Stimulated activated CD4-positive, alpha-beta T cell treated with anti-CD3 and anti-CD28 coated beads, Interleukin-4, amount 100 ng/mL, for 4 hours (primary cell): ENCODE measurements around the gene SIRPD.
"Not testable (repeated sequence)": the region's sequence is repeated elsewhere in the genome, so short reads cannot be mapped to it uniquely, and the experiment has no call there.

Experiments
- DNase-seq, 2 experiments: peaks; one replicate each; pipeline ENCODE4 v3.0.0-alpha.2; 2020

The SIRPD gene

DNA sequence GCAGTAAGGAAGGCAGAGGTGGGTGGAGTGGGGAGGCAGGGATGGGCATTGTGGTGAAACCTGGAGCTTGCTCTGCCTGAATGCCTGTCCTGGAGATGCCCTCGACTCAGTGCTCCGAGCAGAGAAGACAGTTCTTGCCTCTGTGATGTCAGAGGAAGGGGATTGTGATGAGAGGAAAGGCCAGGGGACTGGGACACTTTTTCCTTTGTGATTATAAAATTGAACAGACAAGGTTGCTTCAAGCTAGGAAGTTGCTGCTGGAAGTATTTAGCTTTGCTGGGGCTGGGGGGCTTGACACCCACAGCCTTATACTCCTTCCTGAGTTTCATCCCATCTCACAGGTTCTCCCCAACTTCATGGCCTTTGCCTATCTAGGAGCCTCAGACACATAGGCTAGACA is at the start of gene SIRPD:
SIRPD (minus strand) TSS at position 101 of the 400 bp plus-strand sequence; CDS start at position 49, 52 bp downstream.
- no peak for DNase-seq

GRCh38 chr20:1600736-1601135 is 43.2 kb upstream of the SIRPD start:
- DNase-seq, result no peak

DNA sequence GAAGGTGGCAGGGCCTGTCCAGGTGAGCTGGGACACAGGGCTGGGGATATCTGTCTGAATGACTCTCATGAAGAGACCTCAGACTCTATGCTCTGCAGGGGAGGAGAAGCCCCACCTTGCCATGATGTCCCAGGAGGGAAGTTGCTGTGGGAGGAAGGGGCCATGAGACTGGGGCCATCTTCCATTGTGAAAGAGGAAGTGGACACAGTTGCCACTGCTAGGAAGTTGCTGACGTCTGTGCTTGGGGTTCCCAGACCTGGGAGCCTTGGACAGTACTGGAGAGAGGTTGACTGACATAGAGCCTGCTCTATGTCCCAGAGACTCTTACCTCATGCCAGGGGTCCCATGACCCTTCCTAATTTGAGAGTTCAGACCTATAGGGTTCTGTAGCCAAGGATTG is 37.8 kb upstream of the SIRPD start:
- no peak for DNase-seq

DNA sequence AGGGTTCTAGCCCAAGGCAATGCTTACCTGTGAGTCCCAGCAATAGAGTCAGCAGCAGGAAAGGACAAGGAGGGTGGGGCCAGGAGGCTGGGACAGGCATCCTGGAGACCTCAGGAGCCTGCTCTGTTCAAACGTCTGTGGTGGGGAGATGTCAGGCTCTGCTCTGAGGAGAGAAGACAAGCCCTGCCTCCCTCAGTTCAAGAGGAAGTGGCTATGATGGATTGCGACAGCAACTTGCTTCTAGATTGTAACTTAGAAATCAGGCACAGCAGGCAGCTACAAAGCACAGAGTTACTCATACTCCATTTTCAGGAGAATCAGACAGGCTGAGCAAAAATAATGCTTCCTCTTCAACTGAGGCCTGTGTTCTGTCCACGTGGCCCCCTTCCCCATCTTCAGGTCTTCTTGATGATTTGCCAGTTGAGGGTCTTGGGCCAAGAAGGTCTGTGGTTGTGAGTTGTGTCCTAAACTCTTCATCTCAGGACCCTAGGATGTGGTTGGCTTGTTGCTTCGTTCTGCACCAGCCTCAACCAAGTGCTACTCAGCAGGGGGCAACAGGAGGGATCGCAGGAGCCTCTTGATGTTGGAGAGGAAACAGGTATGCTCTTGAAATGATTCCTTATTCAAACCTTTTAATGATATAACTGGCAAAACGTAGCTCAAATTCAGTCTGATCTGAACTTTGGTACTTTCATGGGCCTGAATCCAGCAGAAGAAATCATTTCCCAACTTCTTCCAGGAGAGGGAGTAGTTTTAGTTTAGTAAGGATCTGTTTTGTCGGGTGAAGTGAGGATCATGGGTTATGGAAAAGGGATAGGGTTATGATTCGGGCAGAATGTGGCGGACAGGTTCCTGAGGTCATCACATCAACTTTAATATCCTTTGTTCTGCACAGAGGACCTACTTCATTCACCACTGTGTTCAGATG is 31.3 kb upstream of the SIRPD start:
- DNase-seq, result no peak

DNA sequence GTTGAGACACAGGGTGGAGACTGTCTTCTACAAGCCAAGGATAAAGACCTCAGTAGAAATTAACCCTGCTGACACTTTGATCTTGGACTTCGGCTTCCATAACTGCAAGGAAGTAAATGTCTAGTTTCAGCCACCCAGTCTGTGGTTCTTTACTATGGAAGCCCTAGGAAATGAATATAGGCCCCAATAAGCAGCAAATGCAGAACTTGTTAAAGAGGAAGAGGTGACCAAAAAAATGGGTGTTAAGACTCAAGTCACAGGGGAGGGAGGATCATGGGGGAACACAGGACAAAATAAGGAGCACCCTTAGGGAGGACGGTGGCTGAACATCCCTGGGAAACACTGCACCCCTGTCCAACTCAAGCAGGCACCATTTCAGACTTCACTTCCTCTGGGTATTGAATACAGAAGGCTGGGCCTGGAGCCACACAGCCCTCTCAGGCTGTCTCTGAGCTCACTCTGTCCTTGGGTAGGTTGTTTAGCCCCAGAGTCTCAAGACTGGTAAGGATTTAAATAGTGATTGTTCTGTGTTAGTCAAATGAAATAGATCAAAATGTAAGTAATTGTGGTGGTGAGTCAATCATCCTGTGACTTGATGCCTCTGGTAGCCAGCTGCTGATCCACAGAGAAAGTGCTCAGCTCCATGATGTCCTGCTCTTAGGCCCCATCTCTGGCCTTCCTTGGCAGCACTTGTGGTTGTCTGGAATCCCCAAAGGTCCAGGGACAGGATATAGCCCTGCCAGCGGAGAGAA is 30.5 kb upstream of the SIRPD start:
- DNase-seq, result no peak

- DNase-seq, result no peak
These were observed 22.0 kb upstream of the SIRPD start for GRCh38 chr20:1579488-1579887.

DNA sequence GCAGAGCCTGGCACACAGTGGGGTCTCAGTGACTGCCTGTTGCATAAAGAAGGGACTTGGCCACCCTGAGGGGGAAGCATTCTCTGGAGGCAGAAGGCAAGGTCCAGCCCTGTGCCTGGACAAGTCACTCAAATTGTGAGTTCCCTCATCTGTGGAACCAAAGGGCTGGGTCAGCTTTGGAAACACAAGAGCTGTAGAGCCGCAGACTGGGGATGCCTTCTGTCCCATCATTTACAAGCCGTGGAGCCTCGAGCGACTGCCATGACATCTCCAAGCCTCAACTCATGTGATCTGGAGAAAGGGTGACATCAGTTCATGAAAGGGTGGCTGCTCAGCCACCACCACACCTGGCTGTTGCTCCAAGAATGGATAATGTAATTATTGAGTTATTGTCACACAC is 20.4 kb upstream of the SIRPD start:
- DNase-seq, result no peak

DNA sequence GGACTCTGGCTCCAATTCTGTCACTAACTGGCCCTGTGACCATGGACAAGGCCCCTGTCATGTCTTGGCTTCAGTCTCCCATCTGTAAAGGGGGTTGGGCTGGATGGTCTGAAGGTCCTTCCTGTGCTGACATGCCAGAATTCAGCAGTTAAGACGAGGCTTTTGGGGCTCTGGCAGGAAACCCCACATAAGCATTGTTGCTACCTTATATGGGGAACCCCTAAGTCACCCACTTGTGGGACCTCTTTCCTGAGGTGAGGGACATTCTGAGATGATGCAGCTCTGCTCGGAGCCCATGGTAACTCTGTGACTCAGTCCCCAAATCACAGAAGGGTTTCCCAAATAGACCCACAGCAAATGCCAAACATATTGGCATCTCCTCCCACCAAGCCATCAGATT is 19.8 kb upstream of the SIRPD start:
- DNase-seq, result not testable (repeated sequence)

DNA sequence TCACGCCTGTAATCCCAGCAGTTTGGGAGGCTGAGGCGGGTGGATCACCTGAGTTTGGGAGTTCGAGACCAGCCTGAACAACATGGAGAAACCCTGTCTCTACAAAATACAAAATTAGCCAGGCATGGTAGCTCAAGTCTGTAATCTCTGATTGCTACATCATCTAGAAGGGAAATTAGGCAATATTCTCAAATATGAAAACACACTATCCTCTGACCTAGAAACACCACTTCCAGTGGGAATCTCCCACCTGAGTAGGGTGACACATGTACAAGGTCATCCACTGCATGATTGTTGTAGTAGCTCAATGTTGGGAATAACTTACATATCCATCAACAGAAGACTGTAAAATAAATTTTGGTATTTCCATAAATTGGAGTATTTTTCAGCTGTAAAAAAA is 19.1 kb upstream of the SIRPD start:
- no peak for DNase-seq

GRCh38 chr20:1576003-1576402 is 18.5 kb upstream of the SIRPD start:
- not testable (repeated sequence) for DNase-seq

- DNase-seq, result not testable (repeated sequence)
These were observed 14.1 kb upstream of the SIRPD start for GRCh38 chr20:1571583-1571982.

- no peak for DNase-seq
These were observed 11.9 kb upstream of the SIRPD start for GRCh38 chr20:1569415-1569881.

GRCh38 chr20:1568163-1568490 is 10.6 kb upstream of the SIRPD start:
- DNase-seq, result no peak

DNA sequence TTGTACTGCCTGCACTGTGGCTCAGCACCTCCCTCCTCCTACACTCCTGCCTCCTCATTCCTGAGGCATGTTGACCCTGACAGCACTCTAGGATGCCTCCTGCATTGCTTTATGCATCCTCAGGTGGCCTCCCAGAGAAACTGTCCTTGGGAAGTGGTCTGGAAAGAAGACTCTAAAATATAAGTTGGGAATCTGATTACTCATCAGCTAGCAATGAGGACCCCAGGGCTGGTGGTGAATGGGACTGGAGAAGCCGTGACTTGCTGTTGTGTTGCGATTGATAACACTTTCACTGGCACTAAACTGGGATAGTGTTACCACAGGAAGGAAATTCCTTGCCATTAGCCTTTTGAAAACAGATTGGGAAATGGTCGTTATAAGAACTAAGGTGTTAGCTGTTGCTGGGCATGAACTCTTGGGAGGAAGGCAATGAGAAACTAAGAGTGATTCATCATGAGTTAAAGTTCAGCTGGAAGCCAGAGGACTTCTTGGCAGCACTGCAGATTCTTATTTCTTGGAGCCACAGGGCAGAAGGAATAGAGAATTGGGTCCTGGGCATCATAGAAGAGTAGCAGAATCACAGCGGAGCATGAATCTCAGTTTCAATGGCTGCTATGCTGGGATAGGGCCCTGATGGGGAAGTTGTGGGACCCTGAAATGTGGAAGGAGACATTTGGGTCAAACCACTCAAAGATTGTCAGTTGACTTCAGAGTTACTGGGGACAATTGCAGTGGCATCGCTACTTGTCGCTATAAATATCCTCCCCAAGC is 10.1 kb upstream of the SIRPD start:
- DNase-seq, result no peak

GRCh38 chr20:1566701-1567100 is 9.2 kb upstream of the SIRPD start:
- no peak for DNase-seq

GRCh38 chr20:1565461-1565860 is 8.0 kb upstream of the SIRPD start:
- DNase-seq, result no peak

- no peak for DNase-seq
These were observed 6.1 kb upstream of the SIRPD start for GRCh38 chr20:1563598-1563997.

DNA sequence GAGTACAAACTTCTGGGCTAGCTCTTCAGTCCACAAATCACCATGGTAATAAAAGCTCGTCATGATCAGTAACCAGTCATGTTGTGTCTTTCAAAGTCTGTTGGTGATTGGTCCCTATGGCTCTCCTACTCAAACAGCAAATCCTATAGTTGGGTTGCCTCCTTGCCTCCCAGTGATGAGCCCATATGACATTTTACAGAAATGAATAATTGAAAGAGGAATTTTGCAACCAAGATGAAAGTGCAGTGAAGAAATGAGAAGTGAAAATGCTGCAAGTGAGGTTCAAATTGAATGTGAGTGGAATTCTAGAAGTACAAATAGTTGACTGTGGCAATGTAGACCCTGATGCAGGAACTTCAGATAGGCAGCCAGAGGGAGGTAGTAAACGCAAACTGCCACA is 5.1 kb upstream of the SIRPD start:
- no peak for DNase-seq

DNA sequence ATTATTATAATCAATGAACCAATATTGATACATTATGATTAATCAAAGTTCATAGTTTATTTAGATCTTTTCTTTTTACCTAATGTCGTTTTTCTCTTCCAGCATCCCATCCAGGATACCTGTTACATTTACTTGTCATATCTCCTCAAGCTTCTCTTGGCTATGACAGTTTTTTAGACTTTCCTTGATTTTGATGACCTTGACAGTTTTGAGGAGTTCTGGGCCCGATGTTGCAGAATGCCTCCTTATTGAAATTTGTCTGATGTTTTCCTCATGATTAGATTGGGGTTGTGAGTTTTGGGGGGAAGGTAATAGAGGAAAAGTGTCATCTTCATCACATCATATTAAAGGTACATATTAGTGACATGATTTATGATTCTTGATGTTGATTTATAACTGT is 3.8 kb upstream of the SIRPD start:
- no peak for DNase-seq

GRCh38 chr20:1555952-1556351 is 1.6 kb downstream of the SIRPD start:
- no peak for DNase-seq

DNA sequence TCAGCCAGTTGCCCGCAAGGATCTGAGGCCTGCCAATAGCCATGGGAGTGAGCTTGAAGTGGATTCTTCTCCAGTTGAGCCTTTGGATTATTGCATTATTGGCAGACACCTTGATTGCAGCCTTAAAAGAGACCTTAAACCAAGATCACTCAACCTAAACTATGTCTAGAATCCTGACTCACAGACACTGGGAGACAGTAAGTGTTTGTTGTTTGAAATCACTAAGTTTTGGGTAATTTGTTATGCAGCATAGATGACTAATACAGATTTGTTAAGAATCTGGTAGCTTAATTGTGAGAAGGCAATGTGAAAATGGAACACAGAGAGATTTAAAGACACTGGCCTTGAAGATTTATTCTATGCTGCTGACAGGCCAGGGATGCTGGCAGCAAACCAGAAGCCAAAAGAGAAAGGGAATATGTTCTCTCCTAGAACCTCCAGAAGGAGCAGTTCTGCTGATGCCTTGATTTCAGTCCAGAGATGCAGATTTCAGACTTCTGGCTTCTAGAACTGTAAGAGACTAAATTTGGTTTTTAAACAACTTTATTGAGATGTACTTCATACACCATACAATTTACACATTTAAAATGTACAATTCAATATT is 17.6 kb downstream of the SIRPD start:
- no peak for DNase-seq

DNA sequence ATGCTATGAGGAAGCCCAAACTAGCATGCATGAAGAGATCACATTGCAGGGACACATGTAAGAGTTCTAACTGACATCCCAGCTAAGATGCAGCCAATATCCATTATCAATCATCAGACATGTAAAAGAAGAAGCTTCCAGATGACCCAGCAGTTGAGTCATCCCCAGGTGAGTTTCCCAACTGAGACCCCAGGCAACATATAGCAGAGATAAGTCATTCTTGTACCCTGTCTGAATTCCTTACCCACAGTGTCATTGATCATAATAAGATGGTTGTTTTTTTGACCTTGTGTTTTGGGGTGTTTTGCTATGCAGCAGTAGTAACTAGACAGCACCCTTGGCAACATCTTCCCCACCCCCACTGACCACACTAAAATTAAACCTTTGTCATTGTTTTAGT is 18.9 kb downstream of the SIRPD start:
- DNase-seq, result no peak

- DNase-seq, result no peak
These were observed 19.8 kb downstream of the SIRPD start for GRCh38 chr20:1537731-1538058.
